ENCODE results near the gene PPP4R3A.

The PPP4R3A gene

DNA sequence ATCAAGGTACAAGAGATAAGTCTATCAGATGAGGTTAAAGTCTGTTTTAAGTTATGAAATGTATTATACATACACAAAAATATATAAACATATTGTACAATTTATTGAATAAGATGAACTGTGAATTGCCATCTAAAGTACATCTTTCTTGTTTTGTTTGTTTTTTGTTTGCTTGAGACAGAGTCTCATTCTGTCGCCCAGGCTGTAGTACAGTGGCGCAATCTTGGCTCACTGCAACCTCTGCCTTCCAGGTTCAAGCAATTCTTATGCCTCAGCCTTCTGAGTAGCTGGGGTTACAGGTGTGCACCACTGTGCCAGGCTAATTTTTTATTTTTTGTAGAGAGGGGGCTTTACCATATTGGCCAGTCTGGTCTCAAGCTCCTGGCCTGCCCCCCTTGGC, 10.0 kb upstream of the PPP4R3A start:
- DNase-seq (ENCODE audit: extremely low spot score), result no peak
- TF ChIP-seq CTBP1 (IDR thresholded peaks at IDR 0.05; ENCODE audit: borderline replicate concordance) (no peak), ARNT (IDR thresholded peaks at IDR 0.05) (no peak), NFRKB (IDR thresholded peaks at IDR 0.05) (no peak)
- CTCF ChIA-PET, result interaction anchor here (1.2 kb wide), 1 partner anchor 10 kb away, joined by 3 read pairs; no protein-coding TSS in a partner anchor

DNA sequence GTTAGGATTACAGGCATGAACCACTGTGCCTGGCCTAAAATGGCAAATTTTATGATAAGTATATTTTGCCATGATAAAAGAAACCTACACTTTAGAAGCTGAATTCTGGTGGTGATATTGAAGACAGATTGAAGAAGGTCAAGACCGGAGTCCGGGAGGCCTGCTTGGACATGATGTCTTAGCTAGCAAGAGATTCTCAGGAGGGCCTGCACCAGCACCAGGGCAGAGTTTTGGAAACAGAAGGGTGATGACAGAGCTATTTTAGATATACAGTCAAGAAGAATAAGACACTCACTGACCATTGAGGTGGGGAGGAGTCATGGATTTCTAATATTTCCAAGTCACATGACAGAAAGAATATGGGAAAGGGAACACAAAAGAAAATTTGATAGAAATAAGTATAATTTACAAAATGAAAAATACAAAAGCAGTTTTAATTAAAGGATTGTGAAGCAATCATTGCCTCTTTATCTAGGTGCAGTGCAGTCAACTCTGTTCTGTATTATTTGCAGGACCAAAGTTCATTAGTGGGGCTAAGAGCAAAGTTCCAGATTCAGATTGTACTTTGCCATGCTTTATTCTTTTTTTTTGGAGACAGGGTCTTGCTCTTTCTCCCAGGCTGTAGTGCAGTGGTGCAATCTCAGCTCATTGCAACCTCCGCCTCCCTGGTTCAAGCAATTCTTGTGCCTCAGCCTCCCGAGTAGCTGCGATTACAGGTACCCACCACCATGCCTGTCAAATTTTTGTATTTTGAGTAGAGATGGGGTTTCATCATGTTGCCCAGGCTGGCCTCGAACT, 9.3 kb upstream of the PPP4R3A start:
- TF ChIP-seq BHLHE40 (IDR thresholded peaks at IDR 0.05; ENCODE audit: borderline replicate concordance), result no peak
- TF ChIP-seq NFRKB (IDR thresholded peaks at IDR 0.05), result no peak
- no peak for TF ChIP-seq FOXM1 (IDR thresholded peaks at IDR 0.05; ENCODE audit: borderline replicate concordance)
- TF ChIP-seq SP1 (IDR thresholded peaks at IDR 0.05), result no peak
- TF ChIP-seq ARNT (IDR thresholded peaks at IDR 0.05), result no peak
- no peak for TF ChIP-seq ELF4 (IDR thresholded peaks at IDR 0.05)
- TF ChIP-seq, protein P1, sequence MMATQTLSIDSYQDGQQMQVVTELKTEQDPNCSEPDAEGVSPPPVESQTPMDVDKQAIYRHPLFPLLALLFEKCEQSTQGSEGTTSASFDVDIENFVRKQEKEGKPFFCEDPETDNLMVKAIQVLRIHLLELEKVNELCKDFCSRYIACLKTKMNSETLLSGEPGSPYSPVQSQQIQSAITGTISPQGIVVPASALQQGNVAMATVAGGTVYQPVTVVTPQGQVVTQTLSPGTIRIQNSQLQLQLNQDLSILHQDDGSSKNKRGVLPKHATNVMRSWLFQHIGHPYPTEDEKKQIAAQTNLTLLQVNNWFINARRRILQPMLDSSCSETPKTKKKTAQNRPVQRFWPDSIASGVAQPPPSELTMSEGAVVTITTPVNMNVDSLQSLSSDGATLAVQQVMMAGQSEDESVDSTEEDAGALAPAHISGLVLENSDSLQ (IDR thresholded peaks at IDR 0.05), result no peak
- TF ChIP-seq SUZ12 (IDR thresholded peaks at IDR 0.05), result no peak
- TF ChIP-seq FOXA1 (IDR thresholded peaks at IDR 0.05), result no peak
- TF ChIP-seq TARDBP (IDR thresholded peaks at IDR 0.05), result no peak
- no peak for TF ChIP-seq HDGF (IDR thresholded peaks at IDR 0.05; ENCODE audit: borderline replicate concordance)
- TF ChIP-seq FOXK2 (IDR thresholded peaks at IDR 0.05), result no peak
- POLR2A ChIA-PET, result interaction anchor here (1.5 kb wide), 1 partner anchor 10 kb away, joined by 3 read pairs; the partner anchor contains the start of gene PPP4R3A
- DNase-seq (ENCODE audit: extremely low spot score), result no peak
- CTCF ChIA-PET, result no interaction called here

More for the DNA sequence above, 10.0 kb upstream of the PPP4R3A start:
- POLR2A ChIA-PET, result interaction anchor here (1.5 kb wide), 1 partner anchor 10 kb away, joined by 3 read pairs; the partner anchor contains the start of gene PPP4R3A

DNA sequence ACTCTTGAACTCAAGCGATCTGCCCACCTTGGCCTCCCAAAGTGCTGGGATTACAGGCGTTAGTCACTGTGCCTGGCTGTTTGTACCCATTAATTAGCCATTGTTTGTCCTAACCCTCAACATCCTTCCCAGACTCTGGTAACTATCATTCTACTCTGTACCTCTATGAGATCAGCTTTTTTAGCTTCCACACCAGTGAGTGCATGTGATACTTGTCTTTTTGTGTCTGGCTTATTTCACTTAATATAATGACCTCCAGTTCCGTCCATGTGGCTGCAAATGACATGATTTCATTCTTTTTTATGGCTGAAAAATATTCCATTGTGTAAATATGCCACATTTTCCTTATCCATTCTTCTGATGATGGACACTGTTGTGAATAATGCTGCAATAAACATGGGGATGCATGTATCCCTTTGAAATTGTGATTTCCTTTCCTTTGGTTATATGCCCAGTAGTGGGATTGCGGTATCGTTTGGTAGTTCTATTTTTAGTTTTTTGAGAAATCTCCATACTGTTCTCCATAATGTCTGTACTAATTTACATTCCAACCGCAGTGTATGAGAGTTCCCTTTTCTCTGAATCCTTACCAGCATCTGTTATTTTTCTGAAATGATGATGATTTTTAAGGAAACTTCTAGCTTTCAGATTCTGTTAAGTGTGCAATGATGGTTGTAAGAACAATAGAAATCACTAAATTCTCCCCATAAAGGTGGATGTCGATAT, 6.7 kb upstream of the PPP4R3A start:
- DNase-seq (ENCODE audit: extremely low spot score), result no peak
- no peak for TF ChIP-seq ELF4 (IDR thresholded peaks at IDR 0.05)
- no peak for TF ChIP-seq ZNF384 (IDR thresholded peaks at IDR 0.05)
- TF ChIP-seq CTBP1 (IDR thresholded peaks at IDR 0.05; ENCODE audit: borderline replicate concordance), result no peak
- no peak for TF ChIP-seq L3MBTL2 (conservative IDR thresholded peaks at IDR 0.05)
- CTCF ChIA-PET, result no interaction called here
- POLR2A ChIA-PET, result no interaction called here

DNA sequence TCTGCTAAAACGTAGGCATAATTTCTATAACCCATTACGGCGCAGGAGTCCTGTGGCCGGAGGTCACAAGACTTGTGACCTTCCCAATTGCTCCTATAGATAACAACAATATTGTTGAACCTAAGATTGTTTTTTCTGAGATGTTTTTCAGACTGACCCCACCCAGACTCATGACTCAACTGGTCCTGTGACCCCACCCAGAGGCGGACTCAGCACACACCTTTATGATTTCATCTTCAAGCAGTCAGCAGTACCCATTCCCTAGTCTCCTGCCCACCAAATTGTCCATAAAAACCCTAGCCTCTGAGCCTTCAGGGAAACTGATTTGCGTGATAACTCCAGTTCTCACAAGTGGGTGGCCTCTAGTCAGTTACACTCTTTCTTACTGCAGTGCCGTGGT, 5.9 kb upstream of the PPP4R3A start:
- CTCF ChIA-PET, result no interaction called here
- TF ChIP-seq TARDBP (IDR thresholded peaks at IDR 0.05) (no peak), ELF4 (IDR thresholded peaks at IDR 0.05) (no peak), FOXK2 (IDR thresholded peaks at IDR 0.05) (no peak), SUZ12 (IDR thresholded peaks at IDR 0.05) (no peak), ZNF384 (IDR thresholded peaks at IDR 0.05) (no peak), CTBP1 (IDR thresholded peaks at IDR 0.05; ENCODE audit: borderline replicate concordance) (no peak), HDGF (IDR thresholded peaks at IDR 0.05; ENCODE audit: borderline replicate concordance) (no peak)
- DNase-seq (ENCODE audit: extremely low spot score), result no peak
- POLR2A ChIA-PET, result no interaction called here

DNA sequence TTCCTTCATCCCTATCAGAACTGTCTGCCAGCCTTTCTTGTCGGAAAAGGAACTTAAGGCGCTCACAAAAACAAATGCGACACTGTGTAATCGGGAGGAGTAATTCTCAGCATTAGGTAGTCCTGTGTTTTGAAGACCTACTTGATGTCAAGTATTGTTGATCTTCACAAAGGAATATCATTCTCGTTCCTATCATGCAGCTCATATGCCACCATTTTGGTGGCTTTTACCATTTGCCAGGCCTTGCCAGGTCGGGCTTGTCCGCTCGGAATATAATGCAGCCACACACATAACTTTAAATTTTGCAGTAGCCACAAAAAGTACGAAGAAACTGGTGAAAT, 903 bp upstream of the PPP4R3A start:
- TF ChIP-seq ZNF384 (IDR thresholded peaks at IDR 0.05) (no peak), L3MBTL2 (conservative IDR thresholded peaks at IDR 0.05) (no peak), HDGF (IDR thresholded peaks at IDR 0.05; ENCODE audit: borderline replicate concordance) (no peak), FOXA1 (IDR thresholded peaks at IDR 0.05) (no peak), FOXK2 (IDR thresholded peaks at IDR 0.05) (no peak), TARDBP (IDR thresholded peaks at IDR 0.05) (no peak)
- ChIA-PET CTCF (no interaction called here), POLR2A (interaction anchor here (1.1 to 2.4 kb wide), 4 partner anchors 14 to 64 kb away, joined by 3 to 13 read pairs (median 8); no protein-coding TSS in a partner anchor)
- no peak for DNase-seq (ENCODE audit: extremely low spot score)

DNA sequence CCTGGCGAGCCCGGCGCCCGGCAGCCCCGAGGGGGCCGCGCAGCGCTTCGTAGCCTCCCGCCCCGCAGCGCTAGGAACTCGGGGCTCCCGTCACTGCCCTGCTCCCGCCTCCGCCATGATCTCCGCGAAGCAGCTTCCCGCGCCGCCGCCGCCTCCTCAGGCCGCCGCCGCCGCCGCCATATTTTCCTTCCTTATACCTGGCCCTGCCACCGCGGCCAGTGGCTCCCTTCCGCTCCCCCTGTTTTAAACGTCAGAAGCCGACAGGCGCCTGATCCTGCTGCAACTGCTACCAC, 286 bp downstream of the PPP4R3A start:
- no peak for DNase-seq (ENCODE audit: extremely low spot score)
- POLR2A ChIA-PET, result interaction anchor here (0.6 to 2.4 kb wide), 9 partner anchors 9 to 899 kb away, joined by 3 to 13 read pairs (median 5); no protein-coding TSS in a partner anchor
- CTCF ChIA-PET, result no interaction called here
- TF ChIP-seq SUZ12 (IDR thresholded peaks at IDR 0.05) (no peak), FOXM1 (IDR thresholded peaks at IDR 0.05; ENCODE audit: borderline replicate concordance) (no peak), LEF1 (IDR thresholded peaks at IDR 0.05; ENCODE audit: borderline replicate concordance) (no peak; the same call in 1 of the 2 replicates), SP1 (IDR thresholded peaks at IDR 0.05) (no peak), ZNF384 (IDR thresholded peaks at IDR 0.05) (no peak), ELF4 (IDR thresholded peaks at IDR 0.05) (no peak), HDGF (IDR thresholded peaks at IDR 0.05; ENCODE audit: borderline replicate concordance) (no peak), L3MBTL2 (conservative IDR thresholded peaks at IDR 0.05) (no peak), NFRKB (IDR thresholded peaks at IDR 0.05) (no peak), FOXA1 (IDR thresholded peaks at IDR 0.05) (no peak), CTBP1 (IDR thresholded peaks at IDR 0.05; ENCODE audit: borderline replicate concordance) (no peak), BHLHE40 (IDR thresholded peaks at IDR 0.05; ENCODE audit: borderline replicate concordance) (no peak), ARNT (IDR thresholded peaks at IDR 0.05) (no peak), FOXK2 (IDR thresholded peaks at IDR 0.05) (no peak)
- TF ChIP-seq, protein P1 (IDR thresholded peaks at IDR 0.05), result no peak
